ENCODE measurements around the gene B4GALT2.
A peak's percentile ranks its signal among the peaks of the same experiment; 100 is the strongest.

The B4GALT2 gene

GRCh38 chr1:43946236-43947060 lies 32.6 kb upstream of the B4GALT2 start, which contains the start of gene IPO13:
IPO13 (plus strand) TSS chr1:43946950; CDS start chr1:43947601, 651 bp downstream.
- DNase-seq: peak; percentile 92

- DNase-seq: no peak
Measured at GRCh38 chr1:43947061-43947873, 31.7 kb upstream of the B4GALT2 start.

GRCh38 chr1:43947874-43948437 lies 31.1 kb upstream of the B4GALT2 start:
- no peak for DNase-seq

DNA sequence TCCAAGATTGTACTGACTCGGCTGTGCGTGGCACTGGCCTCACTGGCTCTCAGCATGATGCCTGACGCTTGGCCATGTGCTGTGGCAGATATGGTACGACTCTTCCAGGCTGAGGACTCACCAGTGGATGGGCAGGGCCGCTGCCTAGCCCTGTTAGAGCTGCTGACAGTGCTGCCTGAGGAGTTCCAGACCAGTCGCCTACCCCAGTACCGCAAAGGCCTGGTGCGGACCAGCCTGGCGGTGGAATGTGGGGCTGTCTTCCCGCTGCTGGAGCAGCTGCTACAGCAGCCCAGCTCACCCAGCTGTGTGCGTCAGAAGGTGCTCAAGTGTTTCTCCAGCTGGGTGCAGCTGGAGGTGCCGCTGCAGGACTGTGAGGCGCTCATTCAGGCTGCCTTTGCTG lies 29.3 kb upstream of the B4GALT2 start:
- no peak for DNase-seq

GRCh38 chr1:43951021-43951985 lies 27.7 kb upstream of the B4GALT2 start:
- no peak for DNase-seq

DNA sequence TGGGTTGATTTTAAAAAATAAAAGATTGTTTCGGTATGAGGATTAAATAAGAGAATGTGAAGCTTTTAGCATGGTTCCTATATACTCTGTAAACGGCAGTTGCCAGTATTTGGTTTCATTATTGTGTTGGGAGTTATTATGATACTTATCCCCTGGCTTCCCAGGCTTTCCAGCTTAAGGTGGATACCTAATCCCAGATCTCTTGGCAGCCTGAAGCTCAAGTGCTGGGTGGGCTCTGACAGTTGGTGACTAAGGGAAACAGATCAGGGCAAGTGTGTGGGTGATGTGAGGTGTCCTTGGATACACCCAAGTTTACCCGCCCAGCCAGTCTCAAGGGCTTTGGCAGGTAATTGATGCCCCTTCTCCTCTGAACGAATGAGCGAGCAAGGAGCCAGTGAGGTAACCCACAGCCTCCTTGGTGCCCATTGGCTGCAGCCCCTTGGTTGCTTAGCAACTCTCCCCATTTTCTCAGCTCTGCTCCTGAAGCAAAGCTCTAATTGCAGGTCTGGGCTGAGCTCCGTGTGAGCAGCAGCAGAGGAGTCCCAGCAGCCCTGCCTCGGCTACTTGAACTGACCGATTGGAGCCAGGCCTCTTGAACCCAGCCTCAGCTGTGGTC lies 26.2 kb upstream of the B4GALT2 start:
- no peak for DNase-seq

DNA sequence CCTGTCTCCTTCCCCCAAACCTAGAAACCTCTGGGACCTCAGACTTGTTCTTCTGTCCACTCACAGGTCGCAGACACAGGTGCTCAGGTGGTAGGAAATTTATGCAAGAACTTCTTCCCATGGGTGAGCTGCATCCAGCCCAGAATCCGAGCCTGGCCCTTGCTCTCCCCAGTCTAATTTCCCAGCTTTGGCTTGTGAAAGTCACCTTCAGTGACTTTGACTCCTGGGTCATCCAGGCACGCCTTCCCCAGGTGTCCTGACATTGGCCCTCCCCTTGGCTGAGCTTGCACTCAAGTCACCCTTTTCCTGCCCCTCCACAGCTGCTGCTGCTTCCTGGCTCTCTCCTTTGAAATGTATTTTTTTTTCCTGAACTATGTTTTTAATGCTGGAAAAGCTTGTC lies 25.6 kb upstream of the B4GALT2 start:
- no peak for DNase-seq

DNA sequence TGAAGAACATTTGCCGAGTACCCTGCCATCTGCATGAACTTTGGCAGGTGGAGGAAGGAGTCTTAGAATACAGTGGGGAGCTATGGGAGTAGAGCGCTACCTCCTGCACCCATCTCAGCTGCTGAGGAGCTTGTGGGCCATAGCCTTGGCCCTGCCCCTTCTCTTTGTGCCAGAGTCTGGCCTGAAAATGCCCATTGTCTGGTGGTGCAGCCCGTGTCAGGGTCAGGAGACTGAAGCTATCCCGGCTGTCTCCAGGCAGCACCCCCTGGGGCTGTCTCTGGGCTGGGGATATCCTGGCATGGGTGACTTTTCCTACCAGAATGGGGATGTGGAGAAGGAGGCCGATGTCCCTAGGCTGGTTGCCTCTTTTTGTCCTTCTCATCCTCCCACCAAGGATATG lies 25.0 kb upstream of the B4GALT2 start:
- DNase-seq: no peak

DNA sequence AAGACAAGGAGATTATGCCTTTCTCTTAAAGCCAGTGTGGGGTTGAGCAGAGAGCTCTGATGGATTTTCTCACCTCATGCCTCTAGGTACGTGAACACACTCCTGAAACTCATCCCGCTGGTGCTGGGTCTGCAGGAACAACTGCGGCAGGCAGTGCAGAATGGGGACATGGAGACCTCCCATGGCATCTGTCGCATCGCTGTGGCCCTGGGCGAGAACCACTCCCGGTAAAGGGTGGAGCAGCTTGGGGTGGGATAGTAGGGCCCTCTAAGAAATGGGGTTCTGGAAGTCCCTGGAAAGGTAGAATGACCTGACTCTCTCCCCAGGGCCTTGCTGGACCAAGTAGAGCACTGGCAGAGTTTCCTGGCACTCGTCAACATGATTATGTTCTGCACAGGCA lies 22.8 kb upstream of the B4GALT2 start:
- no peak for DNase-seq

- no peak for DNase-seq
Measured at GRCh38 chr1:43957407-43958040, 21.5 kb upstream of the B4GALT2 start.

DNA sequence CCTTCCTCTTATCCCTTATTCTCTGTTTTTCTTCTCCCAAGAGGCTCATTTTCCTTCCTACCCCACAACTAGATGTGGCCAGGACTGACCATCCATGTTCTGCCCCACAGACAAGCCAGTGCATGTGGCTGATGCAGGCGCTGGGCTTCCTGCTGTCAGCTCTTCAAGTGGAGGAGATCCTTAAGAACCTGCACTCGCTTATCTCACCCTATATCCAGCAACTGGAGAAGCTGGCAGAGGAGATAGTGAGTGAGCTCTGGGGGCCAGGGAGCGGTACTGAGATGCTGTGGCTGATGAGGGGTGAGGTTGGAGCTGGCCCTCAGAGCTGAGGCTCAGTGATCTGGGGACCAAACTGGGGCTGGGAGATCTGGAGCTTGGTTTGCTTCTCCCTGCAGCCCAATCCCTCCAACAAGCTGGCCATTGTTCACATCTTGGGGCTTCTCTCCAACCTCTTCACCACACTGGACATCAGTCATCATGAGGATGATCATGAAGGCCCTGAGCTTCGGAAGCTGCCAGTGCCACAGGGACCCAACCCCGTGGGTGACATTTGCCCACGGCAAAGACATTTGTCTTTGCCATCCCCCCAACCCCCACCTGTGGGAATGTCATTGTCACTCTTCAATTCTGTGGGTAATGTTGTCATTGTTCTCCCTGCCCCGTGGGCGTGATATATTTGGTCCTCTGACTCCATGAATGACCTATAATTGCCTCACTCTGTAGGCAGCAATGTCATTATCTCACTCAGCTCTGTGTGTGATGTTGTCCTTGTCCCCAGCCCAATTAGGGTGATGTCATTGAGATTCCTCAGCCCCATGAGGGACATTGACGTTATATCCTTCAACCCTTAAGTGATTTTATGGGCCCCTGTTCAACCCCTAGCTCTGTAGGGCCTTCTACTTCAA lies 20.4 kb upstream of the B4GALT2 start:
- DNase-seq: no peak

- no peak for DNase-seq
Measured at GRCh38 chr1:43960798-43961197, 18.2 kb upstream of the B4GALT2 start.

- no peak for DNase-seq
Measured at GRCh38 chr1:43961692-43962091, 17.3 kb upstream of the B4GALT2 start.

DNA sequence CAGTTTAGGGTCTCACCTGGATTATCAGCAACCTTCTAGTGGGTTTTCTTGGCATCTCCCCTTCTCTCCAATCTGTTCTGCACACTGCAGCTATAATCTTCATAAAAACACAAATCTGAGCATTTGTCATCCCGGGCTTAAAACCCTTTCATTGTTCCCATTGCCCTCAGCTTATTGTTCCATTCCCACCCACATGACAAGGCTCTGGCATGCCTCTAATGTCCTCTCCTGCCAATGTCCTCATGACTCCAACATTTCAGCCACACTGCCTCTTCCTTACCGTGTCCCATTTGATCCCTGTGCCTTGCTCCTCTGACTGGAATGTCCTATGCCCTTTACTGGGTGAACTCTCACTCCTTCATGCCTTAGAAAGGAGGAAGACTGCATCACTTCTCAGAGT lies 16.7 kb upstream of the B4GALT2 start:
- no peak for DNase-seq

- no peak for DNase-seq
Measured at GRCh38 chr1:43963006-43963405, 16.0 kb upstream of the B4GALT2 start.

DNA sequence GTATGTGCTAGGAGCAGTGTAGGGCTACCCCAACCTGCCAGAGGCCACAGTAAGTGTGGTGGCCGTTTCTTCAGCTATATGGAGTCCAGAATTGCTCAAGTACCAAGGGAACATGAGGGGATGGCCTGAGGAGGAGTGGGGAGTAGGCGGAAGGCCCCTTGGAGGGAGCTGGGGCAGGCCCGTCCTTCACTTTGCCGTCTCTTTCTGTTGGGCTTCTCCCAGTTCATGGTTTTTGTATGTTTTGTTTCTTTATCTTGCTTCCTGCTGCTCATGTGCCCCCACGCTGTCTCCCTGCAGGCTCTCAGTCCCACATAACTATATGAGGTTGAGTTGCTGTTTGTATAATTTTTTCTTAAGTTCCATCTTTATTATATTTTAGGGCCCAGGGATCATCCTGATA lies 15.1 kb upstream of the B4GALT2 start:
- no peak for DNase-seq

- DNase-seq: no peak
Measured at GRCh38 chr1:43965316-43965715, 13.7 kb upstream of the B4GALT2 start.

DNA sequence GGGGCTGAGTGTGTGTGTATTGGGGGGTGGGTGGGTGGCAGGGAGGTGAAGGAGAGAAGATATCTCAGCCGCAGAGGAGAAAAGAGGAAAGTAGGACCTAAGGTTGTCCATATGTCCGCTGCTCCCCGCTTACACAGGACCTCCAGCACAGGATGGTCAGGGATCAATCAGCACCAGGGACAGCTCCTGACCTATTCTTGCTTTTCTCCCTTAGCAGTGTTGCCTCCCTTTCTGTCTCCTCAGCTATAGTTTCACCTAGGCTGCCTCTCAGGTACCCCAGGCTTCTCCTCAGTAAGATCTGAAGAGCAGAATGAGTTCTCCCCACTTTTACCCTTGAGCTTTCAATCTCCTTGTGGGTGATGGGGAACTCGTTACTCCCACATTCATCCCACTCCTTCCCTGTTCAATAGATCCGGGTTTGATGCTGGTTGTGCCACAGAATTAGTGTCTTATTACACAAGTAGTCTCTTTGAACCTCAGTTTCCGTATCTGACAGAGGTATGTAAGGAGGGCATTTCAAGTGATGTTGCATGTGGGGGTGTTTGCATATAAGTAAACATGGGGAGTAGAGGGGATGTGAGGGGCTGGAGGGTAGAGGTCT lies 10.6 kb upstream of the B4GALT2 start:
- no peak for DNase-seq

- no peak for DNase-seq
Measured at GRCh38 chr1:43969416-43969745, 9.6 kb upstream of the B4GALT2 start.

All from activated T-cell treated with anti-CD3 and anti-CD28 coated beads for 4 hours (primary cell).